Esophagus mucosa (tissue), 1 donor: ENCODE data around the gene SYNCRIP. TPM values are rescaled to one million over a fixed set of nuclear protein-coding genes. Genes with fewer than 3 reads are reported as not detected.
"Not testable (repeated sequence)": the region's sequence is repeated elsewhere in the genome, so short reads cannot be mapped to it uniquely, and the experiment has no call there.

Source experiments
- ATAC-seq: fragments of 200-7000 bp; cut with Tn5 transposase; one replicate; pipeline ENCODE4 v1.9.1; 2020
- total RNA-seq: library from RNA; stranded (reverse); gene quantifications from one replicate; pipeline ENCODE4 v1.2.4, GENCODE V29; 2023
- donor health status: DM: yes; HTN: yes; CAD: no.

SYNCRIP gene
- total RNA-seq, 1 donor from 2014 or later: 90.9 TPM

- peak; percentile 95 for ATAC-seq
These were observed 49.1 kb downstream of the SYNCRIP start, which contains the start of gene SNX14 for GRCh38 chr6:85593438-85594196. Gene SNX14 (minus strand): TSS chr6:85593858. CDS start chr6:85593718, 140 bp downstream.

GRCh38 chr6:85592033-85592432 is 50.7 kb downstream of the SYNCRIP start:
- ATAC-seq: no peak

- no peak for ATAC-seq
These were observed 51.5 kb downstream of the SYNCRIP start for GRCh38 chr6:85591207-85591606.

DNA sequence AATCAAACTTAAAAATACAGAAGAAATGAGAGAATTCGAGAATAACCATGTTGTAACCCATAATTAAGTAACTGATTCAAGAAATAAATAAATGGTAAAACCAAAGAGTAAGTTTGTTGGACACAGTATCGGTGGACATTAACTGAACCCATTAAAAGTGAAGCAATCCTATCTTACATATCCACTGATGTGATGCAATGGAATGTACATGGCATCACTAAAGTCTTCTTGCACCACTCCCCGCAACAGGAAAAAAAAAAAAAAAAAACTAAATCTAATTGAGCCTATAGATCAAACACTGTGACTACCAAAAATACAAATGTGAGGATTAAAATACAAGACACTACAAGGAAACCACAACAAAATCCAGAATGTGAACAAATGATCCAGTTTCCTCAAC is 56.9 kb downstream of the SYNCRIP start:
- ATAC-seq: peak; percentile 79

DNA sequence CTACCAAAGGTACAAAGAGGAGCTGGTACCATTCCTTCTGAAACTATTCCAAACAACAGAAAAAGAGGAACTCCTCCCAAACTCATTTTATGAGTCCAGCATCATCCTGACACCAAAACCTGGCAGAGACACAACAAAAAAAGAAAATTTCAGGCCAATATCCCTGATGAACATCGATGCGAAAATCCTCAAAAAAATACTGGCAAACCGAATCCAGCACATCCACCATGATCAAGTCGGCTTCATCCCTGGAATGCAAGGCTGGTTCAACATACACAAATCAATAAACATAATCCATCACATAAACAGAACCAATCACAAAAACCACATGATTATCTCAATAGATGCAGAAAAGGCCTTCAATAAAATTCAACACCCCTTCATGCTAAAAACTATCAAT is 59.9 kb downstream of the SYNCRIP start:
- ATAC-seq: not testable (repeated sequence)

DNA sequence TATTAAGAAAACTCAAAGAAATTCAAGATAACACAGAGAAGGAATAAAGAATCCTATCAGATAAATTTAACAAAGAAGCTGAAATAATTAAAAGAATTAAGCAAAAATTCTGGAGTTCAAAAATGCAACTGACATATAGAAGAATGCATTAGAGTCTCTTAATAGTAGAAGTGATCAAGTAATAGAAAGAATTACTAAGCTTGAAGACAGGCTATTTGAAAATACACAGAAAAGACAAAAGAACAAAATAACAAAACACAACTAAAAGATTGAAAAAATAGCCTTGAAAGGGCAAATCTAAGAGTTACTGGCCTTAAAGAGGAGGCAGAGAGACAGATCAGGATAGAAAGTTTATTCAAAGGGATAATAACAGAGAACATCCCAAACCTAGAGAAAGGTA is 61.1 kb downstream of the SYNCRIP start:
- ATAC-seq: no peak

GRCh38 chr6:85580878-85581267 is 61.8 kb downstream of the SYNCRIP start:
- ATAC-seq: peak; percentile 26

DNA sequence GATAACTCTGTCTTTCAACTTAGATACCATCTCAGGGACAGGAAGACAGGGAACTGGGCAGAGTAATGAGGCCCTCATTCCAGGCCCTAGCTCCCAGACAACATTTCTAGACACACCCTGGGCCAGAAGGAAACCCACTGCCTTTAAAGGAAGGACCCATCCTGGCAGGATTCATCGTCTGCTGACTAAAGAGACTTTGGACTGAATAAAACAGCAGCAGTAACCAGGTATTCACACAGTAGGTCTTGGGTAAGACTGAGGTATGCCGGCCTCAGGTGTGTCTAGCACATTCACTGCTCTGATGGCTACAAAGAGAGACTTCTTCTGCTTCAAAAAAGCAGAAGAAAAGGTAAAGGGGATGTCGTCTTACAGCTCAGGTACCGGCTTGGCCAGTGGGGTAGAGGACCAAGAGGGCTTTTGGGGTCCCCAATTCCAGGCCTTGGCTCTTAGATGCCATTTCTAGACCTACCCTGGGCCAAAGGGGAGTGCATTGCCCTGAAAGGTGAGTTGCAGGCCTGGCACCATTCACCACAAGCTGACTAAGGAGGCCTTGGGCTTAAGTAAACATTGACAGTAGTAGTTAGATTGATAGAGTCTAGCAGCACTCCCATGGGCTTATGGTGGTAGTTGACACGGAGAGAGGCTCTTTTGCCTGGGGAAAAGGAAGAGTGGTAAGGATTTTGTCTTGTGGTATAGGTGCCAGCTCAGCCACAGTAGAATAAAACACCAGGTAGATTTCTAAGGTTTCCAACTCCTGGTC is 62.4 kb downstream of the SYNCRIP start:
- peak; percentile 72 for ATAC-seq

GRCh38 chr6:85579581-85579980 is 63.1 kb downstream of the SYNCRIP start:
- ATAC-seq: peak; percentile 23

DNA sequence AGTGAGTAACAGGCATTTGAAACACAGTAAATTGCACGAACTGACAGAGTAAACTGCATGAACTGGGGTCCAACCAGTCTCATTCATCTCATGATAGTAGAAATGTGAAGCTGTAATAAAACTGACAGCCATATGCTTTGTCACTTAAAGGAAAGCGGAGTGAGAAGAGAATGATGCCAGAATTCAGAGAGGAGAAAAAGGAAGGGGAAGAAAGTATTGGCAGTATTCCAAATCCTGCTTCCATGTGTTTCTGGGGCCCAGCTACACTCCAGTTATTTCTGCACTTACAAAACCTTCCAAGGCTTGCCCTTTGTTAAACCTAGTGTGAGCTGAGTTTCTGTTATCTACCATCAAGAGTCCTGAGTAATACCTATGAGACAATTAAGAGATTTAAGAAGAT is 66.2 kb downstream of the SYNCRIP start:
- ATAC-seq: no peak

- peak; percentile 74 for ATAC-seq
These were observed 67.6 kb downstream of the SYNCRIP start for GRCh38 chr6:85574932-85575598.

GRCh38 chr6:85569323-85569722 is 73.4 kb downstream of the SYNCRIP start:
- ATAC-seq: no peak

DNA sequence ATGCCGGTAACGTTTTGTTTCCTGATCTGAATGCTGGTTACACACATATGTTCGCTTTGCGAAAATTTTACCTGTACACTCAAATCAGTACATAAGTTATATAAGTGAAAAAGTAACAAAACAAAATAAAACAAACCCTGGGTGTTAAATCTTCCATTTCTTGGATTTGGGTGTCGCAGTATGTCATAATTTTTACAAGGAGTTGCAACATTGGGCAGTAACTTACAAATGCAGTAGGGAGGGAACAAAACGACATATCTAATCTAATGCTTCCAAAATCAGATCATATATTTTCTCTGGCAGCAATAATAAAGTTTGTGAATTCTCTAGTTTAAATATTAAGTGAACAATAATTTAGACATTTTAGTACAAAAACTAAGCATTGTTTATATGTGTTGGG is 74.3 kb downstream of the SYNCRIP start:
- ATAC-seq: no peak

DNA sequence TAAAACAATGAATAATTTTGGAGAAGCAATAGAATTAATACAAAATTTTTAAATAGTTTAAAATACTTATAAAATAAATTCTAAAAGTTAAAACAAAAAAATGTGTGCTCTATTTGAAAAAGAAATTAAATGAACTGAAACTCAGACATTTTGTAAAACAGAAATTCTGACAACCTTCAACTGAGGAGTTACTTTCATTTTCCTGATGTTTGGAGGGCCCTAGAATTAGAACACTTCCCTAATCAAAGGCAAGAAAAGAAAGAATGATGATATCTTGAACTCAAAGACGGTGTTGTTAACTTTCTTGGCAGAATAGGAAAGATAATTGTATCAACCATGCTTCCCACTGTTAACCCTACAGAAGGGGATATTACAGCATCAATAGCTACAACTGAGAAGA is 77.0 kb downstream of the SYNCRIP start:
- no peak for ATAC-seq

DNA sequence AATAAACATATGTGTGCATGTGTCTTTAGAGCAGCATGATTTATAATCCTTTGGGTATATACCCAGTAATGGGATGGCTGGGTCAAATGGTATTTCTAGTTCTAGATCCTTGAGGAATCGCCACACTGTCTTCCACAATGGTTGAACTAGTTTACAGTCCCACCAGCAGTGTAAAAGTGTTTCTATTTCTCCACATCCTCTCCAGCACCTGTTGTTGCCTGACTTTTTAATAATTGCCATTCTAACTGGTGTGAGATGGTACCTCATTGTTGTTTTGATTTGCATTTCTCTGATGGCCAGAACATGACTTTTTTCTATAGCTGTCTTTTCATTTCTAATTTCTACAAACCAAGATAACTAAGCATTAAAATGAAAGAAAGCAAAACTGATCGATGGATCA is 78.5 kb downstream of the SYNCRIP start:
- not testable (repeated sequence) for ATAC-seq

Other genes with a start within 250 kb of the SYNCRIP start
- gene NT5E, start 192.8 kb downstream of the SYNCRIP start, total RNA-seq: 4.1 TPM
- 35.2 TPM for gene SNX14, start 49.0 kb downstream of the SYNCRIP start, total RNA-seq